B cell (primary cell): Measurements from ENCODE around the gene SLC25A6. TPM values are rescaled to one million over a fixed set of nuclear protein-coding genes. Genes with fewer than 3 reads are reported as not detected.

Source experiments
- ATAC-seq: fragments of 200-7000 bp; cut with Tn5 transposase; one replicate; pipeline ENCODE4 v1.10.0; 2021; ENCODE audit warnings: low read depth, mild to moderate bottlenecking, moderate number of reproducible peaks, moderate library complexity
- CTCF ChIA-PET: fragments of 350-600 bp; sonication (Branson Sonifier 250); formaldehyde crosslinking; loops from one replicate; lab custom pipeline; 2021; ENCODE audit warnings: antibody characterized with exemption, inconsistent platforms; lab: Charles Lee
- POLR2A ChIA-PET: fragments of 350-600 bp; sonication (Branson Sonifier 250); formaldehyde crosslinking; loops from one replicate; lab custom pipeline; 2021; ENCODE audit warnings: antibody characterized with exemption; lab: Charles Lee
- DNase-seq: peaks from one replicate; pipeline ENCODE4 v3.0.0; 2013
- H2AFZ ChIP-seq: 2 replicates; pipeline ENCODE4 v1.6.1; 2012; ENCODE audit warnings: mild to moderate bottlenecking, low read depth, low read length; ENCODE audit not compliant: insufficient read depth, poor library complexity, severe bottlenecking
- H3K27ac ChIP-seq, 2 donors: 1 replicate in 1 of 2; 2 replicates in 1 of 2; pipeline ENCODE4 v1.5.1; 2012 to 2013; ENCODE audit warnings: low read length in 2 of 2, mild to moderate bottlenecking in 2 of 2, moderate library complexity in 1 of 2
- H3K27me3 ChIP-seq, 4 experiments: fragments of 200-600 bp in 1 of 4; sonication (generic) in 1 of 4; replicated peaks in 1 of 4; 1 replicate in 2 of 4; 2 replicates in 2 of 4; pipeline versions ENCODE4 v1.6.1 to v1.7.0; 2013 to 2016; ENCODE audit warnings: low read length in 3 of 4, mild to moderate bottlenecking in 2 of 4, mixed read lengths in 1 of 4, moderate library complexity in 1 of 4; ENCODE audit not compliant: insufficient read depth in 4 of 4, control insufficient read depth in 3 of 4; ENCODE audit errors: control extremely low read depth in 1 of 4
- H3K36me3 ChIP-seq, 2 experiments: replicated peaks in 1 of 2; 1 replicate in 1 of 2; 2 replicates in 1 of 2; pipeline versions ENCODE4 v1.6.1 to v1.7.1; 2013; ENCODE audit warnings: low read length in 1 of 2; ENCODE audit not compliant: insufficient read depth in 2 of 2, control insufficient read depth in 1 of 2; ENCODE audit errors: control extremely low read depth in 1 of 2, extremely low read depth in 1 of 2
- H3K4me1 ChIP-seq, 2 donors: fragments of 200-600 bp in 1 of 2; sonication (generic) in 1 of 2; 1 replicate in 1 of 2; 2 replicates in 1 of 2; pipeline versions ENCODE4 v1.5.1 to v1.6.1; 2013 to 2017; ENCODE audit warnings: low read length in 2 of 2; ENCODE audit not compliant: control insufficient read depth in 2 of 2, insufficient read depth in 2 of 2
- H3K4me2 ChIP-seq: replicated peaks from 2 replicates; pipeline ENCODE3; 2012; ENCODE audit warnings: mild to moderate bottlenecking, low read depth, low read length; ENCODE audit not compliant: poor library complexity, severe bottlenecking
- H3K4me3 ChIP-seq, 5 experiments: fragments of 200-600 bp in 1 of 5; sonication (generic) in 1 of 5; 1 replicate in 3 of 5; 2 replicates in 2 of 5; pipeline versions ENCODE4 v1.5.1 to v1.7.0; 2011 to 2016; ENCODE audit warnings: low read length in 4 of 5, mild to moderate bottlenecking in 4 of 5, low read depth in 2 of 5, control low read depth in 1 of 5, moderate library complexity in 1 of 5; ENCODE audit not compliant: insufficient read depth in 1 of 5; ENCODE audit errors: control extremely low read depth in 1 of 5, extremely low read depth in 1 of 5
- H3K79me2 ChIP-seq: fragments of 200-600 bp; sonication (generic); one replicate; pipeline ENCODE4 v1.6.0; 2016; ENCODE audit warnings: low read length; ENCODE audit not compliant: control insufficient read depth, insufficient read depth
- H3K9ac ChIP-seq: fragments of 200-600 bp; sonication (generic); 2 replicates; pipeline ENCODE4 v1.6.1; 2017; ENCODE audit warnings: mild to moderate bottlenecking, low read length, moderate library complexity
- H3K9me3 ChIP-seq, 3 donors: one replicate each; pipeline versions ENCODE4 v1.6.1 to v1.7.1; 2013; ENCODE audit warnings: low read length in 2 of 3; ENCODE audit not compliant: control insufficient read depth in 2 of 3, insufficient read depth in 1 of 3; ENCODE audit errors: control extremely low read depth in 1 of 3
- H4K20me1 ChIP-seq: 2 replicates; pipeline ENCODE4 v1.6.0; 2012; ENCODE audit warnings: mild to moderate bottlenecking, low read length; ENCODE audit not compliant: insufficient read depth, control insufficient read depth, poor library complexity, severe bottlenecking
- H3K27ac Mint-ChIP-seq: one replicate; pipeline ENCODE4 v1.8.0; 2021; ENCODE audit warnings: mixed read lengths
- H3K27me3 Mint-ChIP-seq: one replicate; pipeline ENCODE4 v1.8.0; 2021; ENCODE audit warnings: mixed read lengths
- H3K4me1 Mint-ChIP-seq: one replicate; pipeline ENCODE4 v1.8.0; 2021; ENCODE audit warnings: mixed read lengths
- H3K4me3 Mint-ChIP-seq: one replicate; pipeline ENCODE4 v1.8.0; 2021; ENCODE audit warnings: mixed read lengths
- H3K9me3 Mint-ChIP-seq: one replicate; pipeline ENCODE4 v1.8.0; 2022; ENCODE audit warnings: mixed read lengths; ENCODE audit not compliant: insufficient read depth
- CTCF ChIP-seq: fragments of 200-600 bp; IDR thresholded peaks from one replicate; pipeline ENCODE4 v1.8.0; 2022; ENCODE audit warnings: antibody characterized with exemption, mild to moderate bottlenecking
- EZH2 ChIP-seq: IDR thresholded peaks from 2 replicates; pipeline ENCODE4 v1.6.1; 2012; ENCODE audit warnings: borderline replicate concordance, low read depth, mild to moderate bottlenecking, moderate library complexity, low read length; ENCODE audit not compliant: insufficient read depth, poor library complexity, severe bottlenecking
- WGBS: methylation state at CpG from one replicate; pipeline ENCODE4 v1.1.5; 2013; ENCODE audit warnings: missing lambda C conversion rate; ENCODE audit not compliant: insufficient coverage; 5-methylcytosine and 5-hydroxymethylcytosine counted together
- intact Hi-C: fragments of 100-400 bp; cut with micrococcal nuclease; formaldehyde crosslinking; loops from one replicate; pipeline ENCODE4 v1.10.0; 2022
- polyA plus RNA-seq: library from polyadenylated mRNA; depleted of rRNA; stranded (reverse); fragments of >200 nt; gene quantifications from 2 replicates; pipeline ENCODE4 v1.2.3, GENCODE V29; 2012
- total RNA-seq, 2 donors: library from RNA; stranded (reverse); fragments of 120-200 nt in 1 of 2; gene quantifications; 1 replicate in 1 of 2; 2 replicates in 1 of 2; pipeline versions ENCODE4 v1.2.3 to v1.2.4, GENCODE V29; 2013 to 2022

Gene SLC25A6
- total and polyA plus RNA-seq, 2 donors (not counting 1 experiment from before 2014, with no cell fraction given) = 343 to 642 TPM

- WGBS = 94% methylated on average over 19 of the region's 19 CpGs
- H3K4me1 Mint-ChIP-seq = no peaks in the 10 kb centered on the region
Observed at GRCh38 chrX:1419545-1420355, 27.8 kb upstream of the SLC25A6 start.

More at GRCh38 chrX:1419545-1420355, 27.8 kb upstream of the SLC25A6 start:
- no peak overlapping the region for H3K27ac ChIP-seq
- ChIA-PET CTCF (no interaction called here), POLR2A (no interaction called here)
- Mint-ChIP-seq H3K27ac (peak overlapping the region; percentile 78), H3K9me3 (peaks cover 7% of the 10 kb centered on the region), H3K4me3 (no peak overlapping the region), H3K27me3 (no peaks in the 10 kb centered on the region)
- H2AFZ ChIP-seq = no peak overlapping the region
- no peak for DNase-seq
- H4K20me1 ChIP-seq = no peaks in the 10 kb centered on the region
- no peak for ATAC-seq
- no peaks in the 10 kb centered on the region for H3K27me3 ChIP-seq
- peaks cover 0 to 66% (median 20%) of the 10 kb centered on the region in 3 donors for H3K9me3 ChIP-seq
- no peak overlapping the region for H3K9ac ChIP-seq
- H3K4me1 ChIP-seq = no peaks in the 10 kb centered on the region
- H3K4me3 ChIP-seq = no peak overlapping the region
- no peak for TF ChIP-seq EZH2
- no peak for TF ChIP-seq CTCF
- no peak overlapping the region for H3K4me2 ChIP-seq
- H3K36me3 ChIP-seq = peaks cover 2 to 40% of the 10 kb centered on the region in 2 experiments
- intact Hi-C loops = loop anchor here (2.0 kb wide), 1 partner anchor 73 kb away; no protein-coding TSS in a partner anchor
- H3K79me2 ChIP-seq = no peaks in the 10 kb centered on the region
